ENCODE data around the gene OSCP1.

GRCh38 chr1:36415661-36416326 is 34.5 kb downstream of the OSCP1 start:
- TF ChIP-seq, protein P1, sequence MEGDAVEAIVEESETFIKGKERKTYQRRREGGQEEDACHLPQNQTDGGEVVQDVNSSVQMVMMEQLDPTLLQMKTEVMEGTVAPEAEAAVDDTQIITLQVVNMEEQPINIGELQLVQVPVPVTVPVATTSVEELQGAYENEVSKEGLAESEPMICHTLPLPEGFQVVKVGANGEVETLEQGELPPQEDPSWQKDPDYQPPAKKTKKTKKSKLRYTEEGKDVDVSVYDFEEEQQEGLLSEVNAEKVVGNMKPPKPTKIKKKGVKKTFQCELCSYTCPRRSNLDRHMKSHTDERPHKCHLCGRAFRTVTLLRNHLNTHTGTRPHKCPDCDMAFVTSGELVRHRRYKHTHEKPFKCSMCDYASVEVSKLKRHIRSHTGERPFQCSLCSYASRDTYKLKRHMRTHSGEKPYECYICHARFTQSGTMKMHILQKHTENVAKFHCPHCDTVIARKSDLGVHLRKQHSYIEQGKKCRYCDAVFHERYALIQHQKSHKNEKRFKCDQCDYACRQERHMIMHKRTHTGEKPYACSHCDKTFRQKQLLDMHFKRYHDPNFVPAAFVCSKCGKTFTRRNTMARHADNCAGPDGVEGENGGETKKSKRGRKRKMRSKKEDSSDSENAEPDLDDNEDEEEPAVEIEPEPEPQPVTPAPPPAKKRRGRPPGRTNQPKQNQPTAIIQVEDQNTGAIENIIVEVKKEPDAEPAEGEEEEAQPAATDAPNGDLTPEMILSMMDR (conservative IDR thresholded peaks at IDR 0.05; ENCODE audit: low read length), result no peak
- no peak for TF ChIP-seq EZH2phosphoT487 (IDR thresholded peaks at IDR 0.05; ENCODE audit: borderline replicate concordance)
